IPS-20b (cell line): ENCODE results near the gene CCDC195.

ENCODE experiments used
- H3K27ac ChIP-seq: one replicate; pipeline ENCODE4 v1.5.1; 2013; ENCODE audit warnings: low read length
- H3K27me3 ChIP-seq: 2 replicates; pipeline ENCODE4 v1.6.1; 2013; ENCODE audit warnings: mild to moderate bottlenecking, low read length, inconsistent platforms; ENCODE audit not compliant: insufficient read depth
- H3K36me3 ChIP-seq: 2 replicates; pipeline ENCODE4 v1.6.1; 2013; ENCODE audit warnings: low read depth, mild to moderate bottlenecking, inconsistent platforms, low read length, moderate library complexity; ENCODE audit not compliant: insufficient read depth
- H3K4me1 ChIP-seq: 2 replicates; pipeline ENCODE4 v1.6.1; 2013; ENCODE audit warnings: mild to moderate bottlenecking, control low read depth, inconsistent platforms, low read length, moderate library complexity; ENCODE audit not compliant: insufficient read depth
- H3K4me3 ChIP-seq: 2 replicates; pipeline ENCODE4 v1.5.1; 2013; ENCODE audit warnings: mild to moderate bottlenecking, low read length, inconsistent platforms
- H3K9ac ChIP-seq: 2 replicates; pipeline ENCODE4 v1.6.1; 2013; ENCODE audit warnings: low read depth, mild to moderate bottlenecking, inconsistent platforms, low read length, moderate library complexity
- H3K9me3 ChIP-seq: 2 replicates; pipeline ENCODE4 v1.6.1; 2013; ENCODE audit warnings: mild to moderate bottlenecking, low read depth, low read length, inconsistent platforms; ENCODE audit not compliant: insufficient read depth

Gene CCDC195, protein sequence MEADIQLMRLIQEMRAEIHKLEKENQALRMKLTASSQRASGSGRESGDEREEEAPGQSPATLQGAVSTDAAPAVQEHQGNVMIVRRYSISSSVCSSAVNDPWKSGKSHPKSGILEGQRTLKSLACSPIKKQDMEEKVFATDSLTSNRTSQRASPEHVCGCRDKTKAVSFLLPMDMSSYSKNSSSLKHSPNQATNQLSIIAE

DNA sequence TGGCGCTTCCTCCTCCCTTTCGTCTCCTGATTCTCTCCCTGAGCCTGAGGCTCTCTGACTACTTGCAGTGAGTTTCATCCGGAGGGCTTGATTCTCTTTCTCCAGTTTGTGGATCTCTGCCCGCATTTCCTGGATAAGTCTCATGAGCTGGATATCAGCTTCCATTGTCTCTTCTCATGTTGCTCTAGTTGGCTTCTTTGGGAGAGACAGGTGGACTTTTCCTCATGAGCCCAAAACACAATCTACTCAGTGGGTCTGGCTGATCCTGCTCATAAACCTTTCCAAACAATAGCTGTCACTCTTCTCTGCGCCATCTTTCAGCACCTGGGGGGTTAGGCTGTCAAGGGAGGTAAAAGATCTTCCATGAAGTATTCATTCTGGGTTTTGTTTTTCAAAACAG lies at the start of gene CCDC195:
CCDC195 (minus strand) TSS at position 165 of the 400 bp plus-strand sequence; CDS start at position 165, 0 bp downstream.
- Histone ChIP-seq H3K9me3 (no peaks in the 10 kb centered on the region), H3K36me3 (no peaks in the 10 kb centered on the region), H3K4me1 (no peaks in the 10 kb centered on the region), H3K4me3 (no peak within 1 kb of the TSS), H3K27ac (no peak within 1 kb of the TSS), H3K27me3 (no peaks in the 10 kb centered on the region), H3K9ac (no peak within 1 kb of the TSS)

DNA sequence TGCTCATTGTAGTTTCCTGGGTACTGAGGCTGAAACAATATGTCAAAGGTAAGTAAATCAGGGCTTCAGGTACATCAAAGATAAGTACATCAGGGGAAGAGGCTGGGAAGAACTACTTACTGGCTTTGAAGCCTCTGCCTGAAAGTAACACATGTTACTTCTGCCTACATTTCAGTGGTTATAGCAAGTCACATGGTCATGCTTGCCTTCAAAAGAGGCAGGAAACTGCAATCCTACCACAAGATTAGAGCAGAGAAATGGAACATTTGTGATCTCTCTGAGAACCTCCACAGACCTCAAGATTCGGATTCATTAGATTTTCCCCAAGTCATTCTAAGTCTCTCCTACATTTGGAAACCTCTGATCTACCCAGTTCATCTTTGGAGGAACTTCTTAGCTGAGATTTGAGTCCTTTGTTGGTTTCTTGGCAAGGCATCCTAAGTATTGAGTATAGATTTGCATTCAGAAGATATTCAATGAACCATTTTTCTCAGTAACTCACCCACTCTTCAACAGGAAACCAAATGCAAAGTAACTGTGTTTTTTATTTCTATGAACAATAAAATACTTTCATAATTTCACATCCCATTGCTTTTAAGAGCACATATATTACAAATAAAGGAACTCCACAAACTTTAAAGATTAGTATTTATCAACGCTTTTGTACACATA lies 48.5 kb upstream of the CCDC195 start:
- no peaks in the 10 kb centered on the region for H3K36me3 ChIP-seq
- no peaks in the 10 kb centered on the region for H3K4me1 ChIP-seq
- H3K9me3 ChIP-seq, result no peaks in the 10 kb centered on the region; the same call in 1 of the 2 replicates
- no peak overlapping the region for H3K4me3 ChIP-seq
- H3K27ac ChIP-seq, result no peak overlapping the region
- H3K9ac ChIP-seq, result no peak overlapping the region
- H3K27me3 ChIP-seq, result no peaks in the 10 kb centered on the region

DNA sequence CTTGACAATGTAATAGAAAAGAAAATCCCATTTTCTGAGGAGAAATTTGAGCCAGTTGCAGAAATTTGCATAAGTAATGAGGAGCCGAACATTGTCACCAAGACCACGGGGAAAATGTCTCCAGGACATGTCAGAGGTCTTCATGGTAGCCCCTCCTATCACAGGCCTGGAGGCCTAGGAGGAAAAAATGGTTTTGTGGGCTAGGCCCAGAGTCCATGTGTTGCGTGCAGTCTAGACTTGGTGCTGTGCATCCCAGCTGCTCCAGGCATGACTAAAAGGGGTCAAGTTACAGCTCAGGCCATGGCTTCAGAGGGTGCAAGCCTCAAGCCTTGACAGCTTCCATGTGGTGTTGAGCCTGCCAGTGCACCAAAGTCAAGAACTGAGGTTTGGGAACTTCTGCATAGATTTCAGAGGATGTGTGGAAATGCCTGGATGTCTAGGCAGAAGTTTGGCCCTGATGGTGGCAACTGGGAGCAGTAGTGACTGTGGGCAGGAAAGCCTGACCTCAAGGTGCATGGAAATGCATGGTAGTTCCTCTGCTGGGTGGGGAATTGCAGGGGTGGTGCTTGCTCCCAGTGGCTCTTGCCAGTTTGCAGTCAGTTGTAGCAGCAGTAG lies 41.9 kb upstream of the CCDC195 start:
- Histone ChIP-seq H3K9me3 (peaks cover 29% of the 10 kb centered on the region), H3K4me3 (no peak overlapping the region), H3K36me3 (no peaks in the 10 kb centered on the region), H3K27ac (no peak overlapping the region), H3K4me1 (no peaks in the 10 kb centered on the region), H3K27me3 (no peaks in the 10 kb centered on the region), H3K9ac (no peak overlapping the region)

DNA sequence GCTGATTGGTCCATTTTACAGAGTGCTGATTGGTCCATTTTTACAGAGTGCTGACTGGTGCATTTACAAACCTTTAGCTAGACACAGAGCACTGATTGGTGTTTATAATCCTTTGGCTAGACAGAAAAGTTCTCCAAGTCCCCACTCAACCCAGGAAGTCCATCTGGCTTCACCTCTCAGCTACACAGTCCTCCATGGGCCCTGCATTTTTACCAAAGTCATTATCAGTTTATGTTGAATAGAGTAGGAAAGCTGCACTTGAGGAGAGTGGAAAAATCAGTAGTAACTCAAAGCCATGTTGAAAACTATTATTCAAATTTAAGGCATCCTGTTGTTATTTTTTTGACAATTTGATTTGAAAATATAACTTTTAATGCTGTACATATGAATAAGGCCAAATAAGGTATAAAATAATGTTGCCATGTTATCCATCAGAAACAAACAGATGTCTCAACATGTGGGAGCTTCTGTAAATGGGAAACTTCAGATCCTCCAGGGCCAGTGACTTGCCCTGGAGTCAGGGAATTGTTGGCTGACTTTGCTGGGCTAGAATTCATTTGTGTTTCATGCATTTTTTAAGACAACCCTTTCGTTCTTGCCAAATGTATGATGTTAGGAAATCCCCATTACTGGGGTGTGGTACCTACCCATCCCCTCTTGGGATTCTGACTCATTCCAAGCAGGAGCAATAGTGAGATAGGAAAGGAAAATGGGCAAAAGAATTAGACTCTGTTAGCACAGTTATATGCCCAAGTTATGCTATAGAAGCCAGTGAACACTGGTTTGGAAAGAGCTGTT lies 37.8 kb upstream of the CCDC195 start:
- H3K9me3 ChIP-seq, result peaks cover 26% of the 10 kb centered on the region
- no peak overlapping the region for H3K4me3 ChIP-seq
- H3K27me3 ChIP-seq, result no peaks in the 10 kb centered on the region
- no peak overlapping the region for H3K9ac ChIP-seq
- H3K36me3 ChIP-seq, result no peaks in the 10 kb centered on the region
- H3K27ac ChIP-seq, result no peak overlapping the region
- H3K4me1 ChIP-seq, result no peaks in the 10 kb centered on the region

DNA sequence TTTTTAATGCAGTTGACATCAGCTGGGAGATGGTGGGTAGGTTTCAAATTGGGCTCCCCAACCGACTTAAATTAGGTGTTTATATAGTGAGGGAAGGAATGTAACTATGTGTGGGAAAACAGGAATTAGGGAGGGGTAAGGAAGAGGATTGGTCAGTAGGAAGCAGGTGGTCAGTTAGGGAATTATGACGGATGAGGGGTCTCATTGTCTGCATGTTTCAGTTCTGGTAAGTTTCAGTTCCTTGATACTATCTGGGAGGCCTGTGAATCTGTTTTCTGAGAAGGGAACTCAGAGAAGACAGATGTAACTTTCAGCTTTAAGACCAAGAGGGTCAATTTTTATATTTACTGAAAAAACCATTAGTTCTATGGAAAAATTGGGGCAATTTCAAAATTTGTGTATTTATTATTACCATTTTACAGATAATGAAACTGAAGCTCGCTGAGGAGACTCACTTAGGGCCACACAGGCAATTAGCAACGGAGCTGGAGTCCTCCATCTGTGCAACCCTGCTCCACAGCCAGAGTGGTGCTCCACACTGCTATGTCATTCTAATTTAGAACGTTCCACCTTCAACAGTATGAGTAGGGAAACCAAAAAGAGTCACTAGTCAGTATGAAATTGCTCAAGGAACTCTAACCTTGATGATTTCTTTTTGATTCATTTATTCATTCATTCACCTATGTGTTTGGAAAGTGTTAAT lies 36.0 kb upstream of the CCDC195 start:
- Histone ChIP-seq H3K9ac (no peak overlapping the region), H3K27me3 (no peaks in the 10 kb centered on the region), H3K9me3 (peaks cover 10% of the 10 kb centered on the region), H3K27ac (no peak overlapping the region), H3K36me3 (no peaks in the 10 kb centered on the region), H3K4me1 (no peaks in the 10 kb centered on the region), H3K4me3 (no peak overlapping the region)

DNA sequence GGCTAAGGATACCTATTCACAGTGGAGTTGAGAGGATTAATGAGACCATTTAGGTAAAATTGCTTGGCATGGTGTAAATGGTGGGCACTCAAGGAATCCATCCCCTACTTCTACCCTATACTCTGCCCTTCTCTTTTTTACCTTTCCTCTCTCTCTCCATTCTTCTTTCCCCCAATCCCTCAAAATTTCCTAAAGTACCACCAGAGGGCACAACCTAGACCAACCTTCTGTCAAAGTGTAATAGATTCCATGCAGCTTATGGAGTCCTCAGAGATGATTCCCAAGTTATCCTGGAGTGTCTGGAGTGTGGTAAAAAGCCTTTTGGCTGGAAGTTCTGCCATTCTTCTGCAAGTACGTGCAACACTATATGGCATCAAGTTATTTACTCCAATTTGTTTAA lies 33.0 kb upstream of the CCDC195 start:
- no peaks in the 10 kb centered on the region; the same call in none of the 2 replicates for H3K9me3 ChIP-seq
- no peak overlapping the region for H3K27ac ChIP-seq
- no peaks in the 10 kb centered on the region for H3K4me1 ChIP-seq
- H3K9ac ChIP-seq, result no peak overlapping the region
- no peaks in the 10 kb centered on the region for H3K27me3 ChIP-seq
- no peaks in the 10 kb centered on the region for H3K36me3 ChIP-seq
- no peak overlapping the region for H3K4me3 ChIP-seq

DNA sequence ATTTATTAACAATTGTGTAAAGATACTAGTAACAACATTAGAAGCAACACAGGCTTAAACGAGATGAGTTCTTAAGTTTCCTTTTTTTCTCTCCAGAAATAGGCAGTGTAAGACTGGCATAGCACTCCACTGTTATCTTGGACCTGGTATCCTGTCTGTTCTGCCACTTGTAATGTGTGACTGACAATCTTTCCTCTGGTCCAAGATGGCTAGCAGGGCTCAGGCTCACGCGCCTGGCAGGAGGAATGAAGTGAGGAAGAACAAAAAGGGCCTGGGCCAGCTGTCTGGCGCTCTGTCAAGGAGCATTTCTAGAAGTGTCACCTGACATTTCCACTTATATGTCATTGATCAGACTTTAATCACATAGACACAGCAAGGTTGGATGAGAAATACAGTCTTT lies 31.6 kb upstream of the CCDC195 start:
- no peaks in the 10 kb centered on the region for H3K4me1 ChIP-seq
- H3K9ac ChIP-seq, result no peak overlapping the region
- H3K4me3 ChIP-seq, result no peak overlapping the region
- no peaks in the 10 kb centered on the region; the same call in 1 of the 2 replicates for H3K9me3 ChIP-seq
- no peaks in the 10 kb centered on the region for H3K36me3 ChIP-seq
- H3K27ac ChIP-seq, result no peak overlapping the region
- no peaks in the 10 kb centered on the region for H3K27me3 ChIP-seq

DNA sequence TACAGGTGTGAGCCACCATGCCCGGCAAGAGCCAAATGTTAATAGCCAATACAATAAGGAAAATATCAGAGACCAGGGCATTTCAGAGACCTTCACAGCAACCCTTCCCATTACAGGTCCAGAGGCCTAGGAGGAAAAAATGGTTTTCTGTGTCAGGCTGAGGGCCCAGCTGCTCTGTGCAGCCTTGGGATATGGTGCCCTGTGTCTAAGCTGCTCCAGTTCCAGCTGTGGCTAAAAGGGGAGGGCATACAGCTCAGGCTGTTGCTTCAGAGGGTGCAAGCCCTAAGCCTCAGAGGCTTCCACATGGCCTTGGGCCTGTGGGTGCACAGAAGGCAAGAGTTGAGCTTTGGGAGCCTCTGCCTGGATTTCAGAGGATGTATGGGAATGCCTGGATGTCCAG lies 20.1 kb upstream of the CCDC195 start:
- Histone ChIP-seq H3K4me3 (no peak overlapping the region), H3K27me3 (no peaks in the 10 kb centered on the region), H3K4me1 (no peaks in the 10 kb centered on the region), H3K27ac (no peak overlapping the region), H3K36me3 (no peaks in the 10 kb centered on the region), H3K9ac (no peak overlapping the region), H3K9me3 (peaks cover 33% of the 10 kb centered on the region)

DNA sequence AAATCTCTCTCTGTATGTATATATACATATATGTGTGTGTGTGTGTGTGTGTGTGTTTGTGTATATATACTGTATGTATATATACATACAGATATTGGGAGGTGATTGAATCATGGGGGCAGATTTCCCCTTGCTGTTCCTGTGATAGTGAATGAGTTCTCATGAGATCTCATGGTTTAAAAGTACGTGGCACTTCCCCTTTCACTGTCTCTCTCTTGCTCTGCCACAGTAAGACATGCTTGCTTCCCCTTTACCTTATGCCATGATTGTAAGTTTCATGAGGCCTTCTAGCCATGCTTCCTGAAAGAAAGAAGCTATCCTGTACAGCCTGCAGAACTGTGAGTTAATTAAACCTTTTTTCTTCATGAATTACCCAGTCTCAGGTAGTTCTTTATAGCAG lies 18.8 kb upstream of the CCDC195 start:
- no peaks in the 10 kb centered on the region for H3K27me3 ChIP-seq
- no peaks in the 10 kb centered on the region for H3K4me1 ChIP-seq
- no peak overlapping the region for H3K27ac ChIP-seq
- H3K9me3 ChIP-seq, result peaks cover 33% of the 10 kb centered on the region
- H3K4me3 ChIP-seq, result no peak overlapping the region
- H3K9ac ChIP-seq, result no peak overlapping the region
- no peaks in the 10 kb centered on the region for H3K36me3 ChIP-seq

DNA sequence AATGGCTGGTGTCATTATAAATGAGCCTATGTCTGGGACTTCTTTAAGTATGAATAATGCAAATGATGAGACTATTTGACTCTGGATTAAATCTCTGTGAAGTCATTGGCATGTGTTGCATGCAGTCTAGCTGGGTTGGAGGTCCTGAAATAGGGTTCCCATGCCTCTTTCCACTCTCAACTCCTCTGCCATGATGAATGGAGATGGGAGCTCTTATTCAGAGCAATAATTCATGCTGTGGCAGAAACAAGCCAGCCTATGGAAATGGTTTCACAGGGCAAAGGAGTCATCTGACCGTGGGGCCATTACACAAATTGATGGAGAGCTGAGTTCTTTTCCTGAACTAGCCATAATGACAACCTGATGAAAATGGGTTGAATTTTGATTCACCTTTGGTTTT lies 15.5 kb upstream of the CCDC195 start:
- Histone ChIP-seq H3K36me3 (no peaks in the 10 kb centered on the region), H3K9ac (no peak overlapping the region), H3K4me3 (no peak overlapping the region), H3K27me3 (no peaks in the 10 kb centered on the region), H3K9me3 (peaks cover 17% of the 10 kb centered on the region), H3K4me1 (no peaks in the 10 kb centered on the region), H3K27ac (no peak overlapping the region)

DNA sequence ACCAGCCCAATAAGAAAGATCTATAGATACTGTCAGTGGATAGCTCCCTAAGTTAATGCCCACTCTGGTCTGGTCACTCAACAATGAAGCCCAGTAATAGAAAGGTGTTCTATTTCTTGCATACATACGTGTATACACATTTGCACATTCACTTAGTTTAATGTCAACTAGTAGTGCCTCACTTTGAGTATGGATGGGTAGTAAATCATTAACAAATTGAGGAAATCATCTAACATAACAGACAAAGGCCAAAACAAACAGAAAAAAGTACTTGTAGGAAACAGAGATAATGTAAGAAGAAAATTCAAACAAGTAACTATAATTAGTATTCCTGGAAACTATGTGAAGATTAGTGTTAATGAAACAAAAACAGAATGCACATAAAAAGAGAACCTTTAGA lies 13.3 kb upstream of the CCDC195 start:
- Histone ChIP-seq H3K4me3 (no peak overlapping the region), H3K27me3 (no peaks in the 10 kb centered on the region), H3K4me1 (no peaks in the 10 kb centered on the region), H3K9me3 (peaks cover 4% of the 10 kb centered on the region; the same call in 1 of the 2 replicates), H3K27ac (no peak overlapping the region), H3K36me3 (no peaks in the 10 kb centered on the region), H3K9ac (no peak overlapping the region)
